Neural cell (in vitro differentiated cells): ENCODE data around the gene ELMOD1.

Experiments used
- CTCF ChIP-seq: fragments of 450-650 bp; IDR thresholded peaks from 2 replicates; pipeline ENCODE4 v1.5.1; 2014; ENCODE audit warnings: antibody characterized with exemption, mild to moderate bottlenecking, moderate library complexity; ENCODE audit not compliant: poor library complexity, severe bottlenecking
- EP300 ChIP-seq: fragments of 450-650 bp; conservative IDR thresholded peaks from 2 replicates; pipeline ENCODE4 v1.6.1; 2014; ENCODE audit warnings: antibody characterized with exemption, mild to moderate bottlenecking, moderate library complexity; ENCODE audit not compliant: poor library complexity, severe bottlenecking
- EZH2 ChIP-seq: fragments of 200-600, 300-800 bp; shearing (Covaris generic), sonication (generic); IDR thresholded peaks from 2 replicates; pipeline ENCODE4 v1.6.1; 2014; ENCODE audit warnings: antibody characterized with exemption, low read length, borderline replicate concordance, mild to moderate bottlenecking; ENCODE audit not compliant: insufficient read depth, poor library complexity, severe bottlenecking
- POLR2AphosphoS5 ChIP-seq: IDR thresholded peaks from 2 replicates; pipeline ENCODE4 v1.6.1; 2012
- RAD21 ChIP-seq: fragments of 450-650 bp; conservative IDR thresholded peaks from 2 replicates; pipeline ENCODE4 v1.6.1; 2014; ENCODE audit warnings: antibody characterized with exemption, mild to moderate bottlenecking, moderate library complexity
- REST ChIP-seq: IDR thresholded peaks from 2 replicates; pipeline ENCODE4 v1.6.1; 2012; ENCODE audit warnings: borderline replicate concordance
- SMC3 ChIP-seq: fragments of 450-650 bp; conservative IDR thresholded peaks from 2 replicates; pipeline ENCODE4 v1.6.1; 2014; ENCODE audit warnings: antibody characterized with exemption, mild to moderate bottlenecking, moderate library complexity; ENCODE audit not compliant: poor library complexity

- no peak for TF ChIP-seq SMC3
- no peak for TF ChIP-seq POLR2AphosphoS5
- TF ChIP-seq CTCF, result no peak
- TF ChIP-seq EP300, result no peak
- no peak for TF ChIP-seq EZH2
- TF ChIP-seq REST, result no peak
- no peak for TF ChIP-seq RAD21
Observed at GRCh38 chr11:107625685-107625989, 34.7 kb downstream of the ELMOD1 start.
